Activated CD4-positive, alpha-beta T cell treated with anti-CD3 and anti-CD28 coated beads for 1 hour (primary cell): ENCODE data around the gene LBR.

Source experiments
- DNase-seq: peaks from one replicate; pipeline ENCODE4 v3.0.0-alpha.2; 2020

The LBR gene

GRCh38 chr1:225366018-225366417, 61.8 kb downstream of the LBR start:
- DNase-seq: no peak

- DNase-seq: no peak
These were observed 63.4 kb downstream of the LBR start for GRCh38 chr1:225364439-225364838.

GRCh38 chr1:225362805-225363204, 65.0 kb downstream of the LBR start:
- no peak for DNase-seq

GRCh38 chr1:225361176-225361575, 66.7 kb downstream of the LBR start:
- DNase-seq: no peak

- DNase-seq: no peak
These were observed 67.7 kb downstream of the LBR start for GRCh38 chr1:225360119-225360518.

- no peak for DNase-seq
These were observed 72.0 kb downstream of the LBR start for GRCh38 chr1:225355863-225356262.

- DNase-seq: no peak
These were observed 72.9 kb downstream of the LBR start for GRCh38 chr1:225354906-225355305.
